H1 (cell line): ENCODE measurements around the gene NANOS2. TPM values are rescaled to one million over a fixed set of nuclear protein-coding genes. Genes with fewer than 3 reads are reported as not detected.

Experiments
- polyA plus RNA-seq, 7 experiments: library from polyadenylated mRNA; depleted of rRNA in 3 of 7; stranded (reverse) in 5 of 7; unstranded in 2 of 7; fragments of >200 nt in 5 of 7; fragments of 200-250 nt in 2 of 7; gene quantifications; 1 replicate in 5 of 7; 2 replicates in 1 of 7; 4 replicates in 1 of 7; pipeline versions ENCODE4 v1.2.1 to v1.2.3, GENCODE V29; 2011 to 2013; ENCODE audit warnings: missing spikeins in 2 of 7, mixed read lengths in 2 of 7
- total RNA-seq: library from RNA; stranded (reverse); fragmentation: NEBNext Ultra II Directional; extraction: Animal tissue kit (Norgen Biotek cat#: 25700); gene quantifications from 2 replicates; pipeline ENCODE4 v1.2.1, GENCODE V29; 2021
- TF ChIP-seq, protein P1 (sequence below): fragments of 300-600 bp; sonication (generic); IDR thresholded peaks from 2 replicates; pipeline ENCODE4 v1.7.1; 2012; ENCODE audit warnings: low read length, moderate library complexity, mild to moderate bottlenecking, inconsistent platforms; ENCODE audit not compliant: insufficient replicate concordance

NANOS2 gene
- total and polyA plus RNA-seq, 2 of the 8 experiments (the other 6 are each of a cell fraction or from before 2014, with no cell fraction given): 0.20 TPM; not detected in 1

DNA sequence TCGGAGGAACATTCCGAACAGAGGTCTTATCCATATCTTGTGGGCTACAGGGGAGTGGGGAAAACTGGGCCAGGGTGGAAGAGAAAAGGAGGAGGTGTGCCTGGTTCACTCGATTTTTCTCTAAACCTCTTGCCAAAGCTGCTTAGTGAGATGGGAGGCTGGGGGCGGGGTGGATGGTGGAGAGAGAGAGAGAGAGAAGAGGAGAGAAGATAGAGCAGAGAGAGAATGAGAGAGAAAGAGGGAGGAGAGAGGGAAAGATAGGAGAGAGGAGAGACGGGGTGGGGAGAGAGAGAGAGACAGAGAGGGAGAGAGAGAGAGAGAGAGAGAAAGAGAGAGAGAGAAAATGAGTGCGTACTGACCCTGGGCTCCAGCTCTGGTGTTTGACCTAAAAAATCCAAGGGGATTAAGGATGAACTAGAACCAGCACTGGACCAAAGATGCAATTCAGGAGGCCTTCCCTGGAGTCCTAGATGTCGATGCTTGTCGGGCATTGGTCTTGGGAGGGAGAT lies 45.0 kb upstream of the NANOS2 start (continued):
- TF ChIP-seq, protein P1, sequence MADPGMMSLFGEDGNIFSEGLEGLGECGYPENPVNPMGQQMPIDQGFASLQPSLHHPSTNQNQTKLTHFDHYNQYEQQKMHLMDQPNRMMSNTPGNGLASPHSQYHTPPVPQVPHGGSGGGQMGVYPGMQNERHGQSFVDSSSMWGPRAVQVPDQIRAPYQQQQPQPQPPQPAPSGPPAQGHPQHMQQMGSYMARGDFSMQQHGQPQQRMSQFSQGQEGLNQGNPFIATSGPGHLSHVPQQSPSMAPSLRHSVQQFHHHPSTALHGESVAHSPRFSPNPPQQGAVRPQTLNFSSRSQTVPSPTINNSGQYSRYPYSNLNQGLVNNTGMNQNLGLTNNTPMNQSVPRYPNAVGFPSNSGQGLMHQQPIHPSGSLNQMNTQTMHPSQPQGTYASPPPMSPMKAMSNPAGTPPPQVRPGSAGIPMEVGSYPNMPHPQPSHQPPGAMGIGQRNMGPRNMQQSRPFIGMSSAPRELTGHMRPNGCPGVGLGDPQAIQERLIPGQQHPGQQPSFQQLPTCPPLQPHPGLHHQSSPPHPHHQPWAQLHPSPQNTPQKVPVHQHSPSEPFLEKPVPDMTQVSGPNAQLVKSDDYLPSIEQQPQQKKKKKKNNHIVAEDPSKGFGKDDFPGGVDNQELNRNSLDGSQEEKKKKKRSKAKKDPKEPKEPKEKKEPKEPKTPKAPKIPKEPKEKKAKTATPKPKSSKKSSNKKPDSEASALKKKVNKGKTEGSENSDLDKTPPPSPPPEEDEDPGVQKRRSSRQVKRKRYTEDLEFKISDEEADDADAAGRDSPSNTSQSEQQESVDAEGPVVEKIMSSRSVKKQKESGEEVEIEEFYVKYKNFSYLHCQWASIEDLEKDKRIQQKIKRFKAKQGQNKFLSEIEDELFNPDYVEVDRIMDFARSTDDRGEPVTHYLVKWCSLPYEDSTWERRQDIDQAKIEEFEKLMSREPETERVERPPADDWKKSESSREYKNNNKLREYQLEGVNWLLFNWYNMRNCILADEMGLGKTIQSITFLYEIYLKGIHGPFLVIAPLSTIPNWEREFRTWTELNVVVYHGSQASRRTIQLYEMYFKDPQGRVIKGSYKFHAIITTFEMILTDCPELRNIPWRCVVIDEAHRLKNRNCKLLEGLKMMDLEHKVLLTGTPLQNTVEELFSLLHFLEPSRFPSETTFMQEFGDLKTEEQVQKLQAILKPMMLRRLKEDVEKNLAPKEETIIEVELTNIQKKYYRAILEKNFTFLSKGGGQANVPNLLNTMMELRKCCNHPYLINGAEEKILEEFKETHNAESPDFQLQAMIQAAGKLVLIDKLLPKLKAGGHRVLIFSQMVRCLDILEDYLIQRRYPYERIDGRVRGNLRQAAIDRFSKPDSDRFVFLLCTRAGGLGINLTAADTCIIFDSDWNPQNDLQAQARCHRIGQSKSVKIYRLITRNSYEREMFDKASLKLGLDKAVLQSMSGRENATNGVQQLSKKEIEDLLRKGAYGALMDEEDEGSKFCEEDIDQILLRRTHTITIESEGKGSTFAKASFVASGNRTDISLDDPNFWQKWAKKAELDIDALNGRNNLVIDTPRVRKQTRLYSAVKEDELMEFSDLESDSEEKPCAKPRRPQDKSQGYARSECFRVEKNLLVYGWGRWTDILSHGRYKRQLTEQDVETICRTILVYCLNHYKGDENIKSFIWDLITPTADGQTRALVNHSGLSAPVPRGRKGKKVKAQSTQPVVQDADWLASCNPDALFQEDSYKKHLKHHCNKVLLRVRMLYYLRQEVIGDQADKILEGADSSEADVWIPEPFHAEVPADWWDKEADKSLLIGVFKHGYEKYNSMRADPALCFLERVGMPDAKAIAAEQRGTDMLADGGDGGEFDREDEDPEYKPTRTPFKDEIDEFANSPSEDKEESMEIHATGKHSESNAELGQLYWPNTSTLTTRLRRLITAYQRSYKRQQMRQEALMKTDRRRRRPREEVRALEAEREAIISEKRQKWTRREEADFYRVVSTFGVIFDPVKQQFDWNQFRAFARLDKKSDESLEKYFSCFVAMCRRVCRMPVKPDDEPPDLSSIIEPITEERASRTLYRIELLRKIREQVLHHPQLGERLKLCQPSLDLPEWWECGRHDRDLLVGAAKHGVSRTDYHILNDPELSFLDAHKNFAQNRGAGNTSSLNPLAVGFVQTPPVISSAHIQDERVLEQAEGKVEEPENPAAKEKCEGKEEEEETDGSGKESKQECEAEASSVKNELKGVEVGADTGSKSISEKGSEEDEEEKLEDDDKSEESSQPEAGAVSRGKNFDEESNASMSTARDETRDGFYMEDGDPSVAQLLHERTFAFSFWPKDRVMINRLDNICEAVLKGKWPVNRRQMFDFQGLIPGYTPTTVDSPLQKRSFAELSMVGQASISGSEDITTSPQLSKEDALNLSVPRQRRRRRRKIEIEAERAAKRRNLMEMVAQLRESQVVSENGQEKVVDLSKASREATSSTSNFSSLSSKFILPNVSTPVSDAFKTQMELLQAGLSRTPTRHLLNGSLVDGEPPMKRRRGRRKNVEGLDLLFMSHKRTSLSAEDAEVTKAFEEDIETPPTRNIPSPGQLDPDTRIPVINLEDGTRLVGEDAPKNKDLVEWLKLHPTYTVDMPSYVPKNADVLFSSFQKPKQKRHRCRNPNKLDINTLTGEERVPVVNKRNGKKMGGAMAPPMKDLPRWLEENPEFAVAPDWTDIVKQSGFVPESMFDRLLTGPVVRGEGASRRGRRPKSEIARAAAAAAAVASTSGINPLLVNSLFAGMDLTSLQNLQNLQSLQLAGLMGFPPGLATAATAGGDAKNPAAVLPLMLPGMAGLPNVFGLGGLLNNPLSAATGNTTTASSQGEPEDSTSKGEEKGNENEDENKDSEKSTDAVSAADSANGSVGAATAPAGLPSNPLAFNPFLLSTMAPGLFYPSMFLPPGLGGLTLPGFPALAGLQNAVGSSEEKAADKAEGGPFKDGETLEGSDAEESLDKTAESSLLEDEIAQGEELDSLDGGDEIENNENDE: no peak
